ENCODE results near the gene PGBD4.

Gene PGBD4

GRCh38 chr15:34084086-34084485 is 17.8 kb upstream of the PGBD4 start:
- no peak overlapping the region for H3K4me3 ChIP-seq (ENCODE audit: control insufficient read depth, low read depth, low read length)
- DNase-seq (ENCODE audit: low read depth) = peak; percentile 68
- no peak for TF ChIP-seq CTCF (IDR thresholded peaks at IDR 0.05; ENCODE audit: control insufficient read depth, insufficient read depth, low read depth, low read length, missing control alignments)

GRCh38 chr15:34085746-34086145 is 16.1 kb upstream of the PGBD4 start:
- peak; percentile 35 for DNase-seq (ENCODE audit: low read depth)
- TF ChIP-seq CTCF (IDR thresholded peaks at IDR 0.05; ENCODE audit: control insufficient read depth, insufficient read depth, low read depth, low read length, missing control alignments) = no peak
- no peak overlapping the region for H3K4me3 ChIP-seq (ENCODE audit: control insufficient read depth, low read depth, low read length)

GRCh38 chr15:34099914-34100313 is 2.0 kb upstream of the PGBD4 start:
- TF ChIP-seq CTCF (IDR thresholded peaks at IDR 0.05; ENCODE audit: control insufficient read depth, insufficient read depth, low read depth, low read length, missing control alignments) = no peak
- no peak for DNase-seq (ENCODE audit: low read depth)
- H3K4me3 ChIP-seq (ENCODE audit: control insufficient read depth, low read depth, low read length) = no peak overlapping the region

GRCh38 chr15:34102175-34102925 is 467 bp downstream of the PGBD4 start:
- no peak for DNase-seq (ENCODE audit: low read depth)
- no peak for TF ChIP-seq CTCF (IDR thresholded peaks at IDR 0.05; ENCODE audit: control insufficient read depth, insufficient read depth, low read depth, low read length, missing control alignments)
- peak overlapping the region; percentile 90 for H3K4me3 ChIP-seq (ENCODE audit: control insufficient read depth, low read depth, low read length)

GRCh38 chr15:34106423-34106822 is 4.5 kb downstream of the PGBD4 start:
- no peak overlapping the region for H3K4me3 ChIP-seq (ENCODE audit: control insufficient read depth, low read depth, low read length)
- DNase-seq (ENCODE audit: low read depth) = no peak

GRCh38 chr15:34107315-34107714 is 5.4 kb downstream of the PGBD4 start:
- no peak overlapping the region for H3K4me3 ChIP-seq (ENCODE audit: control insufficient read depth, low read depth, low read length)
- no peak for DNase-seq (ENCODE audit: low read depth)
- TF ChIP-seq CTCF (IDR thresholded peaks at IDR 0.05; ENCODE audit: control insufficient read depth, insufficient read depth, low read depth, low read length, missing control alignments) = no peak

More at GRCh38 chr15:34106423-34106822, 4.5 kb downstream of the PGBD4 start:
- no peak for TF ChIP-seq CTCF (IDR thresholded peaks at IDR 0.05; ENCODE audit: control insufficient read depth, insufficient read depth, low read depth, low read length, missing control alignments)
